ENCODE measurements around the gene CCDC33.
A peak's percentile ranks its signal among the peaks of the same experiment; 100 is the strongest.

CCDC33 gene

DNA sequence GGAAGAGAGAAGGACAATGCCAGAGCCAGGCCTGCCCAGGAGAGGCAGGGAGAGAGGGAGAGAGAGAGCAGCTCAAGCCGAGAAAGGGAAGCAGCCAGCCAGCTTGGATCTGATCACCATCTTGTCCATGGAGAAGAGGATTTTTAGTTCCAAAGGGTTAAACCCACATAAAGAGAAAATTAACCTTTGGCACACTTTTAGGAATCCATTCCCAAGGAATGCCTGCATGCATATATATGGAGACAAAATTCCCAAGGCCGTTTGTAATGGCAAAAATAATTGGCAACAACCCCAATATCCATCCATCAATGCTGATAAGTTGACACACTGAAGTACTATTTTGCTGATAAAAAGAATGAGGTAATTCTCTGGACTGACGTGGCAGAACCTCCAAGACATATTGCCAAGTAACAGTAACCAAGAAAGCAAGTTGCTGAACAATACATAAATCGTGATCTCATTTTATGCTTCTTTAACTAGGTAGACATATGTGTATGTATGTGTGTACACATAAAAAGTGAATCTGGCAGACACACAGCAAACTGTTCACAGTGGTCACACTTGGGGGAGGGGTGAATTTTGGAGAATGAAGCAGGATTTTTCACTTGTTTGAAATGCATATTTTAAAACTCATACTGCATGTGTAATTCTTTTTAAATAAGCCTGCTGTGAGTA, 26.0 kb upstream of the CCDC33 start:
- H3K4me1 ChIP-seq (ENCODE audit: control insufficient read depth, insufficient read depth, low read length): peaks cover 22% of the 10 kb centered on the region
- DNase-seq (ENCODE audit: low read depth): peak; percentile 27
- no peak overlapping the region for H3K4me3 ChIP-seq (ENCODE audit: low read length)
- no peak overlapping the region for H3K9ac ChIP-seq (ENCODE audit: low read length)
- H3K27me3 ChIP-seq (replicated peaks; ENCODE audit: control insufficient read depth, insufficient read depth, low read length): peaks cover 6% of the 10 kb centered on the region
- no peaks in the 10 kb centered on the region for H3K9me3 ChIP-seq (ENCODE audit: control insufficient read depth, low read length)
- H3K36me3 ChIP-seq (ENCODE audit: control insufficient read depth, insufficient read depth, low read length, severe bottlenecking): no peaks in the 10 kb centered on the region

DNA sequence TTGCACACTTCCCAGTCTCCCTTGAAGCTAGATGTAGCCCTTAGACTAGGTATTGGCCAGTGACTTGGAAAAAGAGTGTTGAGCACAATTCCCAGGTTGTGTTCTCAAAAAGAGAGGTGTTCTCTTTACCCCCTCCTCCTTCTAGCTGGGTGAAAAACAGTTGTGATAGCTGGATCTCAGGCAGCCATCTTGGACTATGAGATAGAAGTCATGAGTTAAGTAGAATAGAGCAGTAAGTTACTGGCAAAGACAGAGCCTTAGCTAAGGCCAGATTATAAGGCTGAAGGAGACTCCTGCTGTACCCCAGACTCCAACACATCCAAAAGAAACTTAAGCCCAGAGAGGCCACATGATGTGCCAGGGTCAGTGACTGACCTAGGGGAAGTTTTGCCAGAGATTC, 25.4 kb upstream of the CCDC33 start:
- Histone ChIP-seq H3K4me3 (ENCODE audit: low read length) (no peak overlapping the region), H3K4me1 (ENCODE audit: control insufficient read depth, insufficient read depth, low read length) (peaks cover 26% of the 10 kb centered on the region), H3K9me3 (ENCODE audit: control insufficient read depth, low read length) (no peaks in the 10 kb centered on the region), H3K27me3 (replicated peaks; ENCODE audit: control insufficient read depth, insufficient read depth, low read length) (peaks cover 4% of the 10 kb centered on the region), H3K36me3 (ENCODE audit: control insufficient read depth, insufficient read depth, low read length, severe bottlenecking) (no peaks in the 10 kb centered on the region), H3K9ac (ENCODE audit: low read length) (no peak overlapping the region)
- DNase-seq (ENCODE audit: low read depth): no peak

DNA sequence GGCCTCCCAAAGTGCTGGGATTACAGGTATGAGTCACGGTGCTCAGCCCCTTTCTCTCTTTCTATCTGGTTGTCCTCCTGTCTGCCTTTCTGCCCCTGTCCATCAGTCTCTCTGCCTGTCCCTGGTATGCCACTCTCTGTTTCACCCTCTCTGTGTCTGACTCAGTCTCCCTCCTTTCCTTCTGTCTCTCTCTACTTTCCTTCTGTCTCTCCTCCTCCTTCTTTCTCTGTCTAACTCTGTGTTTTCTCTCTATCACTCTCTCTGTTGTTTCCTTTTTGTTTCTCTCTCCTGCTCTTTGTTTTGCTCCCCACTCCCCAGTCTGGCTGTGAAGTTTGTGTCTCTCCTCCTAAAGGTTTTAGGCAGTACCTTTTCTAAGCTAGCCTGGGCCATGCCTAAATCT, 24.5 kb upstream of the CCDC33 start:
- no peaks in the 10 kb centered on the region for H3K36me3 ChIP-seq (ENCODE audit: control insufficient read depth, insufficient read depth, low read length, severe bottlenecking)
- no peaks in the 10 kb centered on the region for H3K9me3 ChIP-seq (ENCODE audit: control insufficient read depth, low read length)
- H3K27me3 ChIP-seq (replicated peaks; ENCODE audit: control insufficient read depth, insufficient read depth, low read length): peaks cover 2% of the 10 kb centered on the region
- DNase-seq (ENCODE audit: low read depth): no peak
- no peak overlapping the region for H3K4me3 ChIP-seq (ENCODE audit: low read length)
- H3K4me1 ChIP-seq (ENCODE audit: control insufficient read depth, insufficient read depth, low read length): peaks cover 28% of the 10 kb centered on the region
- no peak overlapping the region for H3K9ac ChIP-seq (ENCODE audit: low read length)

DNA sequence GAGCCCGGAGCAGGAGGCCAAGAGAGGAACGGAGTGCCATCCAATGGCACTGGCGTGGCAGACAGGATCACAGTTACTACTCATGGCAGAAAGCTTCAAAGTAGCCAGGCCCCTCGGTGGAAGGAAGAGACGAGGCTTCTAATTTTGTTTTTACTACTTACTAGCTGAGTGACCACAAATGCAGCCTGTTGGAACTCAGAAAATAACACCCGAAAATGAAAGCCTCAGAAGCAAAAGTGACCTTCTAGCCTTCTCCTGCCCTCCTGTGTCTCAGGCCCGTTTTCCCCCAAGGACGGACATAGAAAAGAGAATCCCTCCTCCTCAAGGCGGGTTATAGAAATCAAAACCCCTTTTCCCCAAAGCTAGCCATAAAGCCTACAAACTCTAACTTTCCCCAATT, 23.6 kb upstream of the CCDC33 start:
- H3K4me1 ChIP-seq (ENCODE audit: control insufficient read depth, insufficient read depth, low read length): peaks cover 25% of the 10 kb centered on the region
- DNase-seq (ENCODE audit: low read depth): no peak
- no peaks in the 10 kb centered on the region for H3K36me3 ChIP-seq (ENCODE audit: control insufficient read depth, insufficient read depth, low read length, severe bottlenecking)
- H3K9me3 ChIP-seq (ENCODE audit: control insufficient read depth, low read length): no peaks in the 10 kb centered on the region
- H3K27me3 ChIP-seq (replicated peaks; ENCODE audit: control insufficient read depth, insufficient read depth, low read length): peaks cover 2% of the 10 kb centered on the region
- H3K4me3 ChIP-seq (ENCODE audit: low read length): no peak overlapping the region
- H3K9ac ChIP-seq (ENCODE audit: low read length): no peak overlapping the region

DNA sequence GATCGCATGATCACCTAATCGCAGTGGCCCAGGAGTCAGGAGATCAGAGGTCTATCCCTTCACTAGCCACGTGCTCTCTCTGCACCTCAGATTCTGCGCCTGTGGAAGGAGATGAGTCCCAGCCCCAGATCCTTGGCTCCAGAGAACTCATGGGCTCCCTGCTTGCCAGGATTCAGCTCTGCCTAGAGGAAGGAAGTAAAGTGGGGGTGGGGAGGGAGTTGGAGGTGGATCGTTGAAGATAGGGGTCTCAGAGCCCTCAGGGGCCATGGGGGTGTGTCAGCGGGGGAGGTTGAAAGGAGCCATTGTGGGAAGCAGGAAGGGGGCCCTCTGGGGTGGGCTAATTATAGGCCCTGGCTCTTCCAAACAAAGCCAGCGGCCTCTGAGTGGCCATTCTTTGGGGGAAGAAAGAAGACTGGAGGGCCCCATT, 22.3 kb upstream of the CCDC33 start:
- Histone ChIP-seq H3K4me3 (ENCODE audit: low read length) (no peak overlapping the region), H3K9me3 (ENCODE audit: control insufficient read depth, low read length) (no peaks in the 10 kb centered on the region), H3K4me1 (ENCODE audit: control insufficient read depth, insufficient read depth, low read length) (peaks cover 25% of the 10 kb centered on the region), H3K27me3 (replicated peaks; ENCODE audit: control insufficient read depth, insufficient read depth, low read length) (peaks cover 3% of the 10 kb centered on the region), H3K9ac (ENCODE audit: low read length) (no peak overlapping the region), H3K36me3 (ENCODE audit: control insufficient read depth, insufficient read depth, low read length, severe bottlenecking) (no peaks in the 10 kb centered on the region)
- DNase-seq (ENCODE audit: low read depth): no peak

DNA sequence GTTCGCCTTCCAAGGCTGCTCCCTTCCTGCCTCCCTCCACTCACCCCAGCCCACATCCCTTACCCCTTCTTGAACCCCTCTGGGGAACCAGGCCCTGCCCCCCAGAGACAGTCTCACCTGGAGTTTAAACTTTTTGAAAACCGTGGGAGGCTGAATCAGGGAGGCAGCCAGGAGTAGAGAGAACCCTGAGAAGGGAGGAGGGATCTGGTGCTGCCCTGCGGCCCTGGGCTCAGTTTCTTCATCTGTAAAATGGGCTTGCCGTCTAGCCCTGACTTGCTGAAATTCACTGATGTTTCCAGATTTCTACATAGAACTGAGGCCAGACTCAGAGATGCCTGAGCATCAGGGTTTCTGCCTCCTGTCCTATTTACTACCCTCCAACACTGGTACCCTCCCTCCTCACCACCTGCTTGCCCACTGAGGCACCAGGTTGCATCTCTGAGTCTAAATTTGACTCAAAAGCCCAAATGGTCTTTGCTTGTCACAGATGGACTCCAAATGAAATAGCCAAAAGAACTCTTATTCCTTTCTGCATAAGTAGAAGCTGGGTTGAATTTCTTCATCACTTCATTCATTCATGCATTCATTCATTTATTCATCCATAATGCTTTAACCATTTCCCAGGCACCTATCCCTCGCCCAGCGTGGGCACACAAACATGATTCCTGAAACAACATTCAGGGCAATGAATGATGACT, 21.7 kb upstream of the CCDC33 start:
- Histone ChIP-seq H3K4me3 (ENCODE audit: low read length) (no peak overlapping the region), H3K27me3 (replicated peaks; ENCODE audit: control insufficient read depth, insufficient read depth, low read length) (peaks cover 6% of the 10 kb centered on the region), H3K9ac (ENCODE audit: low read length) (no peak overlapping the region), H3K4me1 (ENCODE audit: control insufficient read depth, insufficient read depth, low read length) (peaks cover 25% of the 10 kb centered on the region), H3K9me3 (ENCODE audit: control insufficient read depth, low read length) (no peaks in the 10 kb centered on the region), H3K36me3 (ENCODE audit: control insufficient read depth, insufficient read depth, low read length, severe bottlenecking) (no peaks in the 10 kb centered on the region)
- DNase-seq (ENCODE audit: low read depth): no peak

DNA sequence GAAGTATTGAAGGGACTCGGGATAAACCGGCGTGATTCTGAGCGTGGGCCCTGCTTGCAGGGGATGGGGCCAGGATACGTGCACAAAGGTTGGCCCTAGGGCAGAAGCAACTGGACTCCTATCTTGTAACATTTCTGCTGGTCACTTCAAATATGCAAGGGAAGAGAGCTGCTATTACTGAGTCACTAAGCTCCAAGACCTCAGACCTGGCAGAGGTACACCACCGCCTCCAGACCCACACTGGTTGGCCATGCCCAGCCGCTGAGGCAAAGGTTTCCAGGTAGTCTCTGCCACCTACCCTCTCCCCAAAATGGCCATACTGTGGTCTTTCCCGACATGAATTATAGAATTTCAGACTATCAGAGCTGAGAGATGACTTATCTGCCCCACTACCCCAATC, 20.2 kb upstream of the CCDC33 start:
- H3K9me3 ChIP-seq (ENCODE audit: control insufficient read depth, low read length): no peaks in the 10 kb centered on the region
- no peak for DNase-seq (ENCODE audit: low read depth)
- H3K36me3 ChIP-seq (ENCODE audit: control insufficient read depth, insufficient read depth, low read length, severe bottlenecking): no peaks in the 10 kb centered on the region
- no peak overlapping the region for H3K4me3 ChIP-seq (ENCODE audit: low read length)
- H3K4me1 ChIP-seq (ENCODE audit: control insufficient read depth, insufficient read depth, low read length): peaks cover 17% of the 10 kb centered on the region
- H3K9ac ChIP-seq (ENCODE audit: low read length): no peak overlapping the region
- peaks cover 20% of the 10 kb centered on the region for H3K27me3 ChIP-seq (replicated peaks; ENCODE audit: control insufficient read depth, insufficient read depth, low read length)

DNA sequence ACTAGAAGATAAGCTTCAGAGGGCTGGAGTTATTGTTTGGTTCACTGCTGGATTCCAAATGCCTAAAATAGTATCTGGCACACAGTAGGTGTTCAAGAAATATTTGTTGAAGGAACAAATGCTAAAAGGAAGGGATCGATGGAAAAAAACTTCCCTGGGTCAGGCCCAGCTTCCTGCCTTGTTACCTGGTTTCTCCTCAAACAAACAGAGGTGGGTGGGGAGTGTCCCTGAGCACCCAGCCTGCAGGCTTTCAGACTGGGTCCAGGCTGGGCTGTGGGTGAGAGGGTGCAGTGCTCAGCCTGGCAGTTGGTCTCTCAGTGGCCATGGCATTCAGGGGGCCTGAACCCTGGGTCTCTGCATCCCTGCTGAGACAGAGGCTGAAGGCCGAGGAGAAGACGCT, 19.2 kb upstream of the CCDC33 start:
- DNase-seq (ENCODE audit: low read depth): no peak

DNA sequence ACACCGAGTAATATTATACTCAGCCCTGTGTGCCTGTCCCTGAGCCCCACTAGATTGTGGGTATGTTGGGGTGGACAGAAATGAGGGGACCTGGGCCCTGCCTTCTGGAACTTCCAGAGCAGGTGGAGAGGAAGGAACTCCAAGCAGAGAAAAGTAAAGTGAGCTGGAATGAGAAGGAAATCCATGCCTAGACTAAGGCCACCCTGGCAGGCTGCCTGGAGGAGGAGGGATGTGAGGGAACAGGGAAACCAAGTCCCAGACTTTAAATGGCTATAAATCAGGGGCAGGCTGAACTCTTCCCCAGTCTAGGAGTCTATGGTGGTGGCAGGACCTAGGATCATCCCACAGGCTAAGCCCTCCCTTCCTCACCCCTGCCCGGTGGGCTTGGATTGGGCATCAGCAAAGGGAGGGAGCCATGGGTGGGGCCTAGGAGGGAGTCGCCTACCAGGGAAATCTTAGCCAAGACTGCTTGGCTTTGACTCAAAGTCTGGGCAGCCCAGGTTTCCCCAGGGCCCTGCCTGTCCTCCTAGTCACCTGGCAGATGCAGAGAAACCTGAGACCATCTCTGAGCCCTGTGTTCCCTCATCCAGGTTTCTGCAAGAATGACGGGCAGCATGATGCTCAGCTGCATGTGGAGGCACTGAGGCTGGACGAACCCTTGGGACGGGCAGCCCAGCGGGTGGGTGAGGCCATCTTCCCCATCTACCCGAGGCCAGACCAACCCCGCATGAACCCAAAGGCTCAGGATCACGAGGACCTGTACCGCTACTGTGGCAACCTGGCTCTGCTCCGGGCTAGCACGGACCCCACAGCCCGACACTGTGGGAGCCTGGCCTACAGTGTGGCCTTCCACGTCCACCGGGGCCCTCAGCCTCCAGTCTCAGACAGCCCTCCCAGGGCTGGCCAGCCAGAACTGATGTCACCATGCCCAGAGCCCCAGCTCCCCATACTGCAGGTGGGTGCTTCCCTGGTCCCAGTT, 17.9 kb upstream of the CCDC33 start:
- DNase-seq (ENCODE audit: low read depth): no peak
- Histone ChIP-seq H3K27me3 (replicated peaks; ENCODE audit: control insufficient read depth, insufficient read depth, low read length) (peaks cover 39% of the 10 kb centered on the region), H3K4me3 (ENCODE audit: low read length) (no peak overlapping the region), H3K9me3 (ENCODE audit: control insufficient read depth, low read length) (no peaks in the 10 kb centered on the region), H3K4me1 (ENCODE audit: control insufficient read depth, insufficient read depth, low read length) (peaks cover 17% of the 10 kb centered on the region), H3K36me3 (ENCODE audit: control insufficient read depth, insufficient read depth, low read length, severe bottlenecking) (no peaks in the 10 kb centered on the region), H3K9ac (ENCODE audit: low read length) (no peak overlapping the region)

More for the DNA sequence above, 19.2 kb upstream of the CCDC33 start:
- no peaks in the 10 kb centered on the region for H3K9me3 ChIP-seq (ENCODE audit: control insufficient read depth, low read length)
- H3K9ac ChIP-seq (ENCODE audit: low read length): no peak overlapping the region
- no peaks in the 10 kb centered on the region for H3K36me3 ChIP-seq (ENCODE audit: control insufficient read depth, insufficient read depth, low read length, severe bottlenecking)
- H3K4me3 ChIP-seq (ENCODE audit: low read length): no peak overlapping the region
- peaks cover 30% of the 10 kb centered on the region for H3K27me3 ChIP-seq (replicated peaks; ENCODE audit: control insufficient read depth, insufficient read depth, low read length)
- H3K4me1 ChIP-seq (ENCODE audit: control insufficient read depth, insufficient read depth, low read length): peaks cover 17% of the 10 kb centered on the region

DNA sequence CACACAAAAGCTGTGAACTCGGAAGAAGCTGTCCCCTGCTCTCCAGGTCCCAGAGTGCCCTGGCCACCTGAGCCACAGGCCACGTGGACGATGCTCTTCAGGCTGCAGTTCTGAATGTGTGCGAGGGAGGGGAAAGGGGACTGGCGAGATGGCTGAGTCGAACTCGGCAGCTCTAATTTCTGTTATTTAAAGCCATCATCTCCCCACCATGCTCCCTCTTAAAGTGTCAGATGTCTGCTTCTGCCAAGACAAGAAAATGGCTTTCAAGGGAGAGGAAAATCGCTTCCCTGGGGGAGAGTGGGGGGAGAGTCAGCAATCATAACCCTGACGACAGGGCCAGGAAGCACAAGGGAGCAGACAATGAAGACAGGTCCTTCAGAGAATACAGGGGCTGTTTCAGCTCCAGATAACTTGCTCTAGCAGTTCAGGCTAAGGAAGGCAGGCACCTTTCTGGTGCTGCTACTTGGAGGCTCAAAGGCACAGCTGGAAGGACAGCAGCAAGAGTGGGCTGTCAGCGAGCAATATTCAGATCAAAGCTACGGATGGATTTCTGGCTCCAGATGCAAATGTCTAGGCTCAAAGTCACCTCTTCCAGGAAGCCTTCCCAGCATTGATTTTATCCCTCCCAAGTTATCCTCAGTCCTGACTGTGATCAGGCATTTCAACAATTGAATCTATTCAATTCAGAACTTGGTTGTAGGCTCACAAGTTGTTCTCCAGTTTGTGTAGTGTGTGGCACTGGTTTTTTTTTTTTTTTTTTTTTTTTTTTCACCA, 15.5 kb upstream of the CCDC33 start:
- H3K9me3 ChIP-seq (ENCODE audit: control insufficient read depth, low read length): no peaks in the 10 kb centered on the region
- H3K4me1 ChIP-seq (ENCODE audit: control insufficient read depth, insufficient read depth, low read length): peaks cover 4% of the 10 kb centered on the region
- no peak overlapping the region for H3K9ac ChIP-seq (ENCODE audit: low read length)
- DNase-seq (ENCODE audit: low read depth): no peak
- peaks cover 40% of the 10 kb centered on the region for H3K27me3 ChIP-seq (replicated peaks; ENCODE audit: control insufficient read depth, insufficient read depth, low read length)
- no peak overlapping the region for H3K4me3 ChIP-seq (ENCODE audit: low read length)
- no peaks in the 10 kb centered on the region for H3K36me3 ChIP-seq (ENCODE audit: control insufficient read depth, insufficient read depth, low read length, severe bottlenecking)

All from adipocyte (in vitro differentiated cells).